Liver (tissue), 9 donors: Measurements from ENCODE around the gene DPPA3. TPM values are rescaled to one million over a fixed set of nuclear protein-coding genes. Genes with fewer than 3 reads are reported as not detected.
"Not testable (repeated sequence)": the region's sequence is repeated elsewhere in the genome, so short reads cannot be mapped to it uniquely, and the experiment has no call there.

Experiments
- DNase-seq: peaks from one replicate; pipeline ENCODE4 v3.0.0-alpha.2; 2017; ENCODE audit warnings: low spot score
- H3K27ac ChIP-seq, 2 donors: one replicate each; pipeline ENCODE4 v1.7.0; 2013; ENCODE audit warnings: inconsistent platforms in 2 of 2, low read length in 2 of 2, control low read depth in 1 of 2, low read depth in 1 of 2, mild to moderate bottlenecking in 1 of 2
- H3K27me3 ChIP-seq, 4 donors: one replicate each; pipeline versions ENCODE4 v1.6.1 to v1.7.0; 2013; ENCODE audit warnings: low read length in 3 of 4, inconsistent platforms in 1 of 4, mild to moderate bottlenecking in 1 of 4, moderate library complexity in 1 of 4; ENCODE audit not compliant: control insufficient read depth in 4 of 4, insufficient read depth in 4 of 4
- H3K36me3 ChIP-seq, 4 donors: one replicate each; pipeline versions ENCODE4 v1.6.1 to v1.7.0; 2013; ENCODE audit warnings: low read length in 3 of 4, mild to moderate bottlenecking in 3 of 4, low read depth in 1 of 4, moderate library complexity in 1 of 4; ENCODE audit not compliant: control insufficient read depth in 4 of 4, insufficient read depth in 3 of 4
- H3K4me1 ChIP-seq, 4 donors: one replicate each; pipeline versions ENCODE4 v1.6.1 to v1.7.0; 2013; ENCODE audit warnings: low read length in 3 of 4, mild to moderate bottlenecking in 3 of 4, moderate library complexity in 1 of 4; ENCODE audit not compliant: control insufficient read depth in 4 of 4, insufficient read depth in 4 of 4
- H3K4me3 ChIP-seq, 3 donors: one replicate each; pipeline versions ENCODE4 v1.6.1 to v1.7.0; 2013; ENCODE audit warnings: low read length in 3 of 3, control low read depth in 1 of 3, low read depth in 1 of 3, mild to moderate bottlenecking in 1 of 3
- H3K9ac ChIP-seq, 2 donors: one replicate each; pipeline ENCODE4 v1.7.0; 2013; ENCODE audit warnings: low read length in 2 of 2, mild to moderate bottlenecking in 2 of 2, moderate library complexity in 2 of 2, control low read depth in 1 of 2, low read depth in 1 of 2
- H3K9me3 ChIP-seq, 4 donors: one replicate each; pipeline versions ENCODE4 v1.6.1 to v1.7.0; 2013; ENCODE audit warnings: low read length in 3 of 4; ENCODE audit not compliant: control insufficient read depth in 4 of 4
- ATF3 ChIP-seq: IDR thresholded peaks from 2 replicates; pipeline ENCODE4 v1.6.1; 2016; ENCODE audit warnings: antibody characterized with exemption
- EGR1 ChIP-seq, 2 donors: IDR thresholded peaks; 2 replicates each; pipeline ENCODE4 v1.6.1; 2016 to 2018; ENCODE audit warnings: antibody characterized with exemption in 2 of 2, low read depth in 2 of 2
- FOXA1 ChIP-seq: IDR thresholded peaks from 2 replicates; pipeline ENCODE4 v1.6.1; 2016; ENCODE audit warnings: antibody characterized with exemption
- FOXA2 ChIP-seq: IDR thresholded peaks from 2 replicates; pipeline ENCODE4 v1.6.1; 2016; ENCODE audit warnings: antibody characterized with exemption
- HNF4A ChIP-seq, 2 donors: conservative IDR thresholded peaks; 2 replicates each; pipeline ENCODE4 v1.6.1; 2016; ENCODE audit warnings: antibody characterized with exemption in 2 of 2, mild to moderate bottlenecking in 2 of 2
- NR2F2 ChIP-seq: IDR thresholded peaks from 2 replicates; pipeline ENCODE4 v1.6.1; 2016; ENCODE audit warnings: antibody characterized with exemption
- REST ChIP-seq: IDR thresholded peaks from 2 replicates; pipeline ENCODE4 v1.6.1; 2016; ENCODE audit warnings: antibody characterized with exemption, mild to moderate bottlenecking
- RXRA ChIP-seq, 2 donors: IDR thresholded peaks; 2 replicates each; pipeline ENCODE4 v1.6.1; 2017 to 2018; ENCODE audit warnings: antibody characterized with exemption in 2 of 2, mild to moderate bottlenecking in 1 of 2
- SP1 ChIP-seq: IDR thresholded peaks from 2 replicates; pipeline ENCODE4 v1.6.1; 2018; ENCODE audit warnings: antibody characterized with exemption, mild to moderate bottlenecking
- TAF1 ChIP-seq: conservative IDR thresholded peaks from 2 replicates; pipeline ENCODE4 v1.6.1; 2016; ENCODE audit warnings: antibody characterized with exemption, mild to moderate bottlenecking
- WGBS: extraction: QIAGEN DNeasy Blood & Tissue Kit; methylation state at CpG from one replicate; pipeline ENCODE4 v1.1.7; 2013; 5-methylcytosine and 5-hydroxymethylcytosine counted together
- polyA plus RNA-seq, 2 donors: library from polyadenylated mRNA; stranded (reverse) in 1 of 2; unstranded in 1 of 2; fragments of 200-250 nt in 1 of 2; fragments of >200 nt in 1 of 2; fragmentation: Nextera tagmentation in 1 of 2; extraction: Ambion mirVana in 1 of 2; gene quantifications; one replicate each; pipeline versions ENCODE4 v1.2.1 to v1.2.3, GENCODE V29; 2013 to 2015
- total RNA-seq, 2 donors: library from RNA; depleted of rRNA; stranded (reverse); fragments of >200 nt; gene quantifications; one replicate each; pipeline ENCODE4 v1.2.3, GENCODE V29; 2014
- TF ChIP-seq, protein P1 (sequence below): IDR thresholded peaks from 2 replicates; pipeline ENCODE4 v1.6.1; 2016; ENCODE audit warnings: antibody characterized with exemption
- donor health status: healthy.
- donor health status: healthy.
- donor health status: healthy.
- donor health status: healthy.
- donor health status: healthy.

DPPA3 gene
- total and polyA plus RNA-seq, 4 donors: not detected

DNA sequence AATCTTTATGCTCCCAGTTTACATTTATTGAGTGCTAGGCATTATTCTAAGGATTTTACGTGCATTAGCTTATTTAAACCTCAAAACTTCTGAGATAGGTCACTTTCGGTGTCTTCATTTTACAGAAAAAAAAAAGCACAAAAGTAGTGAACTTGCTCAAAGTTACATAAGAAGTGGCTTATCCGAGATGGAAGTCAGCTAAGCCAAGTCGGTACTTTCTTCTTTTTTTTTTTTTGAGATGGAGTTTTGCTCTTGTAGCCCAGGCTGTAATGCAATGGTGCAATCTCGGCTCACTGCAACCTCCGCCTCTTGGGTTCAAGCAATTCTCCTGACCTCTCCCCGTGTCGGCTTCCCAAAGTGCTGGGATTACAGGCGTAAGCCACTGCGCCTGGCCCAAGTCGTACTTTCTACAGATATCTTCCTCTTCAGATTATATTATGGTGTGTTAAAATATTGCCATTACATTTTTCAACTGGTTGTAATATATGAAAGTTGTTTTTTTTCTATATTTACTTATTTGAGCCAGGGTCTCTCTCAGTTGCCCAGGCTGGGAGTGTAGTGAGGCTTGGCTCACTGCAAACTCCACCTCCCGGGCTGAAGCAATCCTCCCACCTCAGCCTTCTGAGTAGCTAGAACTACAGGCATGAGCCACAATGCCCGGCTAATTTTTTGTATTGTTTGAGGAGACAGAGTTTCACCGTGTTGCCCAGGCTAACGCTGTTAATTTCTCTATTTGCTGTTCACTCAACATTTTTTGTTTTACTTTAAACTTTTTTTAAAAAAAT is 8.9 kb downstream of the DPPA3 start (continued):
- TF ChIP-seq REST (no peak), NR2F2 (no peak), FOXA2 (no peak), EGR1 (IDR thresholded peaks at IDR 0.05; ENCODE audit: low read depth in 2 of 2) (no peak), SP1 (no peak)

DNA sequence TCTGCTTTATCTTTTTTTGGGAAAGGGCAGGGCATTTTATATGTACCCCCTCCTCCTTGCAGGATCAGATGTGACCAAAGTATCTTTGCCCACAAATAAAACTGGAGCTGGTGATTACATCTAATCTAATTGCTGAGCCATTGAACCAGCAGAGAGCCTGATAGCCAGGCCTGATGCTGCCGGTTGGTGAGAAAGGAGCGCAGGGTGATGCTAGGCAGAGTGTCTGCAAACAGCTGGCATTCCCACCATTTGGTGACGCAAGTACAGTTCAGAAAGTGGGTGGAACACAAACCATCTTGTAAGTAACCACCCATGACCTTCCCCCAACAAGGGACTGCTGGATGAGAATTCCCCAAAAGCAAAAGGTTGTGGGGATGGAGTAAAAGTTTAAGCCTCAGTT is 12.7 kb downstream of the DPPA3 start:
- Histone ChIP-seq H3K9me3 (peaks cover 0 to 3% (median 0%) of the 10 kb centered on the region in 4 donors), H3K27ac (no peak overlapping the region), H3K36me3 (no peaks in the 10 kb centered on the region), H3K4me1 (no peaks in the 10 kb centered on the region), H3K9ac (no peak overlapping the region), H3K27me3 (peaks cover 0 to 3% (median 0%) of the 10 kb centered on the region in 4 donors), H3K4me3 (no peak overlapping the region)
- TF ChIP-seq, protein P1, sequence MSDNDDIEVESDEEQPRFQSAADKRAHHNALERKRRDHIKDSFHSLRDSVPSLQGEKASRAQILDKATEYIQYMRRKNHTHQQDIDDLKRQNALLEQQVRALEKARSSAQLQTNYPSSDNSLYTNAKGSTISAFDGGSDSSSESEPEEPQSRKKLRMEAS: no peak
- TF ChIP-seq RXRA (IDR thresholded peaks at IDR 0.05): no peak
- TF ChIP-seq NR2F2: no peak
- TF ChIP-seq EGR1 (IDR thresholded peaks at IDR 0.05; ENCODE audit: low read depth in 2 of 2): no peak
- no peak for TF ChIP-seq FOXA1
- TF ChIP-seq TAF1: no peak
- no peak for TF ChIP-seq REST
- no peak for TF ChIP-seq ATF3
- no peak for DNase-seq
- WGBS: 60% methylated on average over 3 of the region's 3 CpGs

DNA sequence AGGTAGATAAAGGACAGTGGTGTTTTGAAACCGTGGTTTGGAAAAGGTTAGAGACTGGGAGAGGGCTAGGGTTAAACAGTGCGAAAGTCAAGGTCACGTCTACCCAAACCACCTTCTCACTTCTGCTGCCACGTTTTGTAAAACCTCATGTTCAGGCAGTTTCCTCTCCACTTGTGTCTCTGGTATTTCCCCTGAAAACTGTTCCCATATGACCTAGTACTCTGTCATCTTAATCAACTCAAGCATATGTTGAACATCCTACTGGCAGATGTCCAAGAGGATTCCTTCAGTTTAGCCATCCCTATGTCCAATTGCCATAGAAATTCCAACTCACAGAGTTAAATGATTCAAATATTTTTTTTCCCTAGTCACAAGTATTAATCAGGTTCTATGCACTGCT is 18.5 kb downstream of the DPPA3 start:
- Histone ChIP-seq H3K9me3 (peaks cover 0 to 3% (median 0%) of the 10 kb centered on the region in 4 donors), H3K27me3 (peaks cover 0 to 3% (median 0%) of the 10 kb centered on the region in 4 donors), H3K36me3 (no peaks in the 10 kb centered on the region), H3K4me1 (no peaks in the 10 kb centered on the region), H3K27ac (no peak overlapping the region), H3K9ac (no peak overlapping the region), H3K4me3 (no peak overlapping the region)
- no peak for DNase-seq
- 32% methylated on average over 4 of the region's 4 CpGs for WGBS
- no peak for TF ChIP-seq SP1
- no peak for TF ChIP-seq HNF4A (conservative IDR thresholded peaks at IDR 0.05)
- TF ChIP-seq, protein P1: no peak

DNA sequence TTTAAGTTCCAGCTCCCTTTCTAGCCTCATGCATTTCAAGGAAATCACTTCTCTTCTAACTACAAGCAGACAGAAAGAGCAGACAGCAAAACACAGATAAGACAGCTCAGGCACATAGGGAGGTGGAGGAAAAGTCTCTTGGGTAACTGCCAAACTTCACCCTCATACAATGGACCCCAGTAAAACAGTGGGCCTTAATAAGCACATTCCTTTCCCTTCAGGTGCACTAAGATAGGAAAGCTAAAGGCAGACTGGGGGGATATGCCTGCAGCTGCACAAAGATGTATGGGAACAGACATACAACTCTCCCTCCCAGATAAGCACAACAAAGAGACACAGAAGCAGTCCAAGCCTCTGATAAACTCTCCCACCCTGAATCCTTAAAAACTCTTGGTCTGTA is 19.8 kb downstream of the DPPA3 start:
- DNase-seq, H3K36me3 ChIP-seq, H3K27me3 ChIP-seq, H3K9ac ChIP-seq, H3K9me3 ChIP-seq, H3K4me3 ChIP-seq, H3K27ac ChIP-seq, H3K4me1 ChIP-seq: not testable (repeated sequence)
